H1 (cell line): ENCODE data around the gene GDPD5. TPM values are rescaled to one million over a fixed set of nuclear protein-coding genes. Genes with fewer than 3 reads are reported as not detected.

Experiments
- CTCF ChIA-PET: fragments of 300-600 bp; sonication (Branson Sonifier 250); formaldehyde crosslinking; loops from one replicate; lab custom pipeline; 2021; ENCODE audit not compliant: partially characterized antibody; lab: Charles Lee
- POLR2A ChIA-PET: fragments of 300-600 bp; sonication (Branson Sonifier 250); formaldehyde crosslinking; loops from one replicate; lab custom pipeline; 2021; ENCODE audit warnings: inconsistent platforms; ENCODE audit not compliant: partially characterized antibody; lab: Charles Lee
- DNase-seq, 2 experiments: peaks; one replicate each; pipeline versions ENCODE4 v3.0.0 to v3.0.0-alpha.2; 2010 to 2022; ENCODE audit warnings: low spot score in 2 of 2, low read depth in 1 of 2, mixed read lengths in 1 of 2
- FAIRE-seq: peaks from 2 replicates; lab custom pipeline; 2011; peaks lifted over from hg19 to GRCh38; lab: Jason Lieb, UNC
- H2AFZ ChIP-seq: 2 replicates; pipeline ENCODE4 v1.8.1; 2012; ENCODE audit warnings: low read length, inconsistent platforms
- H2AK5ac ChIP-seq: 2 replicates; pipeline ENCODE4 v1.6.1; 2013; ENCODE audit warnings: low read depth, low read length
- H2BK120ac ChIP-seq: replicated peaks from 2 replicates; pipeline ENCODE3; 2013; ENCODE audit warnings: low read depth, low read length, inconsistent platforms
- H2BK12ac ChIP-seq: 2 replicates; pipeline ENCODE4 v1.6.1; 2013; ENCODE audit warnings: low read depth, low read length
- H2BK15ac ChIP-seq: 2 replicates; pipeline ENCODE4 v1.6.1; 2013; ENCODE audit warnings: low read length
- H2BK20ac ChIP-seq: 2 replicates; pipeline ENCODE4 v1.6.1; 2013; ENCODE audit warnings: low read length
- H2BK5ac ChIP-seq: 2 replicates; pipeline ENCODE4 v1.6.1; 2013; ENCODE audit warnings: low read depth, low read length
- H3K14ac ChIP-seq: 2 replicates; pipeline ENCODE4 v1.6.1; 2013; ENCODE audit warnings: inconsistent platforms; ENCODE audit not compliant: insufficient read length
- H3K18ac ChIP-seq: 2 replicates; pipeline ENCODE4 v1.6.1; 2013; ENCODE audit warnings: low read length; ENCODE audit errors: extremely low read depth
- H3K23ac ChIP-seq: 2 replicates; pipeline ENCODE4 v1.6.1; 2013; ENCODE audit warnings: inconsistent platforms; ENCODE audit not compliant: insufficient read length
- H3K23me2 ChIP-seq: 2 replicates; pipeline ENCODE4 v1.6.1; 2013; ENCODE audit warnings: low read depth, low read length
- H3K27ac ChIP-seq: 2 replicates; pipeline ENCODE4 v1.6.1; 2011; ENCODE audit warnings: low read depth, low read length, inconsistent platforms
- H3K27me3 ChIP-seq, 4 experiments: replicated peaks in 1 of 4; 1 replicate in 1 of 4; 2 replicates in 3 of 4; pipeline versions ENCODE4 v1.6.1 to v1.8.1; 2011 to 2013; ENCODE audit warnings: low read length in 3 of 4, mild to moderate bottlenecking in 3 of 4, inconsistent platforms in 2 of 4, mixed read lengths in 2 of 4, moderate library complexity in 1 of 4; ENCODE audit not compliant: control insufficient read depth in 3 of 4, insufficient read depth in 3 of 4; ENCODE audit errors: extremely low read depth in 1 of 4
- H3K36me3 ChIP-seq, 4 experiments: 2 replicates each; pipeline versions ENCODE4 v1.6.1 to v1.8.1; 2011 to 2013; ENCODE audit warnings: mild to moderate bottlenecking in 4 of 4, low read length in 3 of 4, moderate library complexity in 2 of 4, control low read depth in 1 of 4, inconsistent platforms in 1 of 4; ENCODE audit not compliant: insufficient read depth in 4 of 4, control insufficient read depth in 2 of 4
- H3K4ac ChIP-seq: replicated peaks from 2 replicates; pipeline ENCODE3; 2013; ENCODE audit warnings: low read length, low read depth, mixed read lengths, inconsistent platforms; ENCODE audit not compliant: insufficient read length
- H3K4me1 ChIP-seq, 4 experiments: replicated peaks in 1 of 4; 1 replicate in 1 of 4; 2 replicates in 3 of 4; pipeline versions ENCODE4 v1.6.1 to v1.8.1; 2011 to 2013; ENCODE audit warnings: low read length in 3 of 4, inconsistent platforms in 2 of 4, mixed read lengths in 1 of 4; ENCODE audit not compliant: insufficient read depth in 4 of 4, control insufficient read depth in 3 of 4
- H3K4me2 ChIP-seq, 2 experiments: 2 replicates each; pipeline versions ENCODE4 v1.6.1 to v1.8.1; 2011 to 2013; ENCODE audit warnings: low read depth in 2 of 2, low read length in 2 of 2, control low read depth in 1 of 2, inconsistent platforms in 1 of 2, mild to moderate bottlenecking in 1 of 2; ENCODE audit not compliant: insufficient read depth in 1 of 2
- H3K4me3 ChIP-seq, 4 experiments: fragments of 200-600, 300-600 bp in 1 of 4; sonication (generic), shearing (Covaris generic), sonication (Bioruptor Twin) in 1 of 4; 2 replicates each; pipeline versions ENCODE4 v1.5.1 to v1.8.1; 2011 to 2016; ENCODE audit warnings: low read length in 4 of 4, low read depth in 3 of 4, control low read depth in 2 of 4, inconsistent platforms in 2 of 4, mild to moderate bottlenecking in 2 of 4, mixed read lengths in 1 of 4, moderate library complexity in 1 of 4; ENCODE audit not compliant: insufficient read depth in 2 of 4; ENCODE audit errors: extremely low read depth in 1 of 4
- H3K56ac ChIP-seq: replicated peaks from 2 replicates; pipeline ENCODE3; 2013; ENCODE audit warnings: low read depth, mild to moderate bottlenecking, mixed read lengths, low read length, inconsistent platforms; ENCODE audit not compliant: insufficient read length
- H3K79me1 ChIP-seq: 2 replicates; pipeline ENCODE4 v1.6.1; 2013; ENCODE audit warnings: low read depth, low read length, control low read depth
- H3K79me2 ChIP-seq, 2 experiments: 2 replicates each; pipeline versions ENCODE4 v1.6.1 to v1.8.1; 2012 to 2013; ENCODE audit warnings: low read length in 2 of 2, mild to moderate bottlenecking in 2 of 2, inconsistent platforms in 1 of 2; ENCODE audit not compliant: insufficient read depth in 2 of 2, control insufficient read depth in 1 of 2
- H3K9ac ChIP-seq, 4 experiments: replicated peaks in 1 of 4; 1 replicate in 1 of 4; 2 replicates in 3 of 4; pipeline versions ENCODE4 v1.6.1 to v1.8.1; 2011 to 2013; ENCODE audit warnings: low read depth in 3 of 4, low read length in 3 of 4, control low read depth in 2 of 4, mild to moderate bottlenecking in 2 of 4, moderate library complexity in 2 of 4, inconsistent platforms in 1 of 4; ENCODE audit errors: extremely low read depth in 1 of 4
- H3K9me3 ChIP-seq, 2 experiments: 2 replicates each; pipeline versions ENCODE4 v1.6.1 to v1.8.1; 2012 to 2013; ENCODE audit warnings: mild to moderate bottlenecking in 2 of 2, moderate library complexity in 2 of 2, control low read depth in 1 of 2, inconsistent platforms in 1 of 2, low read depth in 1 of 2, low read length in 1 of 2, mixed read lengths in 1 of 2; ENCODE audit not compliant: insufficient read depth in 2 of 2
- H4K20me1 ChIP-seq, 2 experiments: replicated peaks in 1 of 2; 2 replicates each; pipeline versions ENCODE3 to v1.8.1; 2011 to 2013; ENCODE audit warnings: inconsistent platforms in 2 of 2, low read length in 2 of 2, mild to moderate bottlenecking in 1 of 2; ENCODE audit not compliant: insufficient read depth in 2 of 2, control insufficient read depth in 1 of 2
- H4K5ac ChIP-seq: 2 replicates; pipeline ENCODE4 v1.6.1; 2013; ENCODE audit warnings: low read length, low read depth, mixed read lengths, inconsistent platforms; ENCODE audit not compliant: insufficient read length
- H4K8ac ChIP-seq: 2 replicates; pipeline ENCODE4 v1.8.0; 2013; ENCODE audit warnings: mild to moderate bottlenecking, moderate library complexity, low read length, inconsistent platforms; ENCODE audit not compliant: insufficient read depth; ENCODE audit errors: extremely low read depth
- H4K91ac ChIP-seq: replicated peaks from 2 replicates; pipeline ENCODE3; 2013; ENCODE audit warnings: low read length, mixed read lengths, inconsistent platforms; ENCODE audit not compliant: insufficient read length
- ATF3 ChIP-seq: IDR thresholded peaks from 2 replicates; pipeline ENCODE4 v1.6.1; 2011; ENCODE audit warnings: low read depth, mild to moderate bottlenecking, low read length; ENCODE audit not compliant: insufficient read depth
- BACH1 ChIP-seq: IDR thresholded peaks from 2 replicates; pipeline ENCODE4 v1.6.1; 2012; ENCODE audit warnings: low read length, improper control_type of control experiment
- CBX5 ChIP-seq: fragments of 300-800, 300-1000 bp; sonication (generic); IDR thresholded peaks from 2 replicates; pipeline ENCODE4 v1.7.1; 2016; ENCODE audit warnings: antibody characterized with exemption, low read length, low read depth
- GABPA ChIP-seq: IDR thresholded peaks from 2 replicates; pipeline ENCODE4 v1.6.1; 2011; ENCODE audit warnings: mild to moderate bottlenecking, low read length, moderate library complexity, borderline replicate concordance; ENCODE audit not compliant: insufficient read depth
- KDM4A ChIP-seq: IDR thresholded peaks from one replicate; pipeline ENCODE4 v1.7.1; 2012; ENCODE audit warnings: low read depth, mild to moderate bottlenecking, moderate library complexity, low read length, inconsistent platforms; ENCODE audit not compliant: severe bottlenecking
- NRF1 ChIP-seq: IDR thresholded peaks from 2 replicates; pipeline ENCODE4 v1.6.1; 2011; ENCODE audit warnings: mild to moderate bottlenecking, low read depth, low read length, improper control_type of control experiment
- TCF12 ChIP-seq: IDR thresholded peaks from 2 replicates; pipeline ENCODE4 v1.6.1; 2011; ENCODE audit warnings: low read depth, mild to moderate bottlenecking, low read length
- WGBS, 2 experiments: shearing (Covaris generic) in 1 of 2; methylation state at CpG; one replicate each; pipeline versions ENCODE4 v1.1.6 to v1.1.7; 2013 to 2015; ENCODE audit warnings: low lambda C conversion rate in 2 of 2, mixed read lengths in 2 of 2, inconsistent platforms in 1 of 2, low coverage in 1 of 2, missing lambda C conversion rate in 1 of 2; ENCODE audit not compliant: insufficient replicate concordance in 2 of 2, insufficient coverage in 1 of 2, insufficient read length in 1 of 2; ENCODE audit errors: extremely low coverage in 1 of 2, missing lambda C conversion rate in 1 of 2; 5-methylcytosine and 5-hydroxymethylcytosine counted together
- polyA plus RNA-seq, 7 experiments: library from polyadenylated mRNA; depleted of rRNA in 3 of 7; stranded (reverse) in 5 of 7; unstranded in 2 of 7; fragments of >200 nt in 5 of 7; fragments of 200-250 nt in 2 of 7; gene quantifications; 1 replicate in 5 of 7; 2 replicates in 1 of 7; 4 replicates in 1 of 7; pipeline versions ENCODE4 v1.2.1 to v1.2.3, GENCODE V29; 2011 to 2013; ENCODE audit warnings: missing spikeins in 2 of 7, mixed read lengths in 2 of 7
- total RNA-seq: library from RNA; stranded (reverse); fragmentation: NEBNext Ultra II Directional; extraction: Animal tissue kit (Norgen Biotek cat#: 25700); gene quantifications from 2 replicates; pipeline ENCODE4 v1.2.1, GENCODE V29; 2021
- TF ChIP-seq, protein P1 (sequence below): IDR thresholded peaks from 2 replicates; pipeline ENCODE4 v1.6.1; 2012; ENCODE audit warnings: inconsistent platforms

GDPD5 gene
- total and polyA plus RNA-seq, 2 of the 8 experiments (the other 6 are each of a cell fraction or from before 2014, with no cell fraction given), result 7.8 to 8.6 TPM

GRCh38 chr11:75450826-75451821, 74.6 kb downstream of the GDPD5 start:
- FAIRE-seq, result peak; percentile 77
- Histone ChIP-seq H3K4me2 (peak overlapping the region; percentile 7 to 65; a peak in 3 of 4 replicates), H2BK15ac (no peak overlapping the region), H2AK5ac (no peak overlapping the region), H4K91ac (no peak overlapping the region), H3K79me2 (no peaks in the 10 kb centered on the region), H3K4me1 (peaks cover 0 to 6% (median 0%) of the 10 kb centered on the region in 4 experiments; a peak in 3 of 7 replicates), H3K4me3 (peak overlapping the region in 3 of 4 experiments; percentile 3 to 27 (median 5); a peak in 2 of 8 replicates), H2BK5ac (no peak overlapping the region), H3K9ac (no peak overlapping the region), H4K20me1 (no peaks in the 10 kb centered on the region), H3K4ac (peak overlapping the region; percentile 50), H4K5ac (no peak overlapping the region), H2AFZ (0 out of 2 replicates have a peak overlapping the region, but pooled peaks have one; percentile 1), H2BK12ac (no peak overlapping the region), H3K27me3 (no peaks in the 10 kb centered on the region; a peak in 1 of 7 replicates), H3K9me3 (no peaks in the 10 kb centered on the region), H2BK120ac (no peak overlapping the region), H3K23ac (no peak overlapping the region), H2BK20ac (no peak overlapping the region), H3K79me1 (no peaks in the 10 kb centered on the region), H3K27ac (no peak overlapping the region), H4K8ac (peak overlapping the region; percentile 59; the same call in 1 of the 2 replicates), H3K36me3 (no peaks in the 10 kb centered on the region), H3K18ac (no peak overlapping the region; the same call in 1 of the 2 replicates), H3K23me2 (0 out of 2 replicates have a peak, but pooled peaks cover 2% of the 10 kb centered on the region), H3K56ac (no peak overlapping the region), H3K14ac (no peak overlapping the region)
- 53% methylated on average over 44 of the region's 46 CpGs; no CpG with 5 or more reads in 1 of the 2 experiments for WGBS, 2 experiments
- CTCF ChIA-PET, result interaction anchor here (0.6 to 31.5 kb wide), 42 partner anchors 8 to 224 kb away, joined by 3 to 603 read pairs (median 6); partner anchors contain the start of genes GDPD5, KLHL35 and RPS3
- DNase-seq, result peak in 1 of 2 experiments; percentile 97
- POLR2A ChIA-PET, result interaction anchor here (0.8 to 1.5 kb wide), 9 partner anchors 9 to 80 kb away, joined by 3 to 5 read pairs (median 3); partner anchors contain the start of gene GDPD5
- peak; percentile 34; the same call in 1 of the 2 replicates for TF ChIP-seq GABPA
- no peak for TF ChIP-seq CBX5
- TF ChIP-seq TCF12, result 0 out of 2 replicates have a peak, but pooled peaks have one; percentile 4
- 0 out of 2 replicates have a peak, but pooled peaks have one; percentile 18 for TF ChIP-seq NRF1
- TF ChIP-seq KDM4A, result peak; percentile 35
- TF ChIP-seq, protein P1, sequence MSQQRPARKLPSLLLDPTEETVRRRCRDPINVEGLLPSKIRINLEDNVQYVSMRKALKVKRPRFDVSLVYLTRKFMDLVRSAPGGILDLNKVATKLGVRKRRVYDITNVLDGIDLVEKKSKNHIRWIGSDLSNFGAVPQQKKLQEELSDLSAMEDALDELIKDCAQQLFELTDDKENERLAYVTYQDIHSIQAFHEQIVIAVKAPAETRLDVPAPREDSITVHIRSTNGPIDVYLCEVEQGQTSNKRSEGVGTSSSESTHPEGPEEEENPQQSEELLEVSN, result 0 out of 2 replicates have a peak, but pooled peaks have one; percentile 38
- TF ChIP-seq ATF3, result 0 out of 2 replicates have a peak, but pooled peaks have one; percentile 21
- no peak for TF ChIP-seq BACH1
